GM11168 (cell line): Measurements from ENCODE around the gene GMDS.

Experiments used
- in situ Hi-C: fragments of 300-500 bp; cut with MboI; formaldehyde crosslinking; loops from one replicate; pipeline ENCODE4 v1.12.0; 2022; ENCODE audit warnings: low sequenced_read_pairs; ENCODE audit not compliant: unreplicated experiment

The GMDS gene

DNA sequence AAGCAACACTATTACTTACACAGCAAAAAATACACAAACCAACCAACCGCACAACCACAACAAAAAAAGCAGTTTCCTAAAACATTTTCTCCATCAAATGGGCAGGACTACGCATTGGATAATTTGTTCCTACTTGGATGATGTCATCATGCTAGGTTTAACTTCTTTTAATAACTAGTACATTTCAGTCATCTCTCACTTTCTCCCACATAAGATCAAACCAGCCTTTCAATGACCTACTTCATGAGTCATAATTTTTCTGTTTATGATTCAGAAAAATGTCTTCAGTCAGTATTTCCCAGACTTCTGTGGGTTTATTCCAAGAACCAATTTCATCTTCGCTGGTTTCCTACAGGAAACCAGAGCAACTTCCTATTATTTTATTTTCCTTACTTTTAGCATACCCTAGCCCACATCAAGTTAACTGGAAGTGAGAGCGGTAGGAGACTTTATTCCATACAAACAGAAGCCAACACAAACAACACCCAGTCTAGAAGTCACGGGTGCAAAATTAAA lies 134.2 kb downstream of the GMDS start:
- in situ Hi-C loops = loop anchor here (25.0 kb wide), 1 partner anchor 499 kb away; the partner anchor contains the start of gene FOXC1

DNA sequence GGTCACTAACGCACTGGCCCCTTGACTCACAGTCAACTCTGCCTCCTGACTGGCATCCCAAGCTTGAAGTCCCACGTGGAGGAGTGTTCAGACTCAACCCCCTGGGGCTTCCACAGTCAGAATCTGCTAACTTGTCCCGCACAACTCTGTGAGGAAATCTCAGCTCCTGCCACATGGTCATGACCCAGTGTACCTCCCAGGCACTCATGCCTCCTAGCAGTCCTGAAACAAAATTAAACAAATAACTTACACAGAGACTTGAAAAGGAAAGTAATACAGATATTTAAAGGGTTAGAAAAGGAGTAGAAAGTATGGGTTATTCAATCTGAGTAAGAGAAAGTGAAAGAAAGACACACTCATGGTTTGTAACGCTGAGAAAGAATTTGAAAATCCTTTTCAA lies 134.9 kb downstream of the GMDS start:
- in situ Hi-C loops = loop anchor here (25.0 kb wide), 1 partner anchor 498 kb away; the partner anchor contains the start of gene FOXC1

DNA sequence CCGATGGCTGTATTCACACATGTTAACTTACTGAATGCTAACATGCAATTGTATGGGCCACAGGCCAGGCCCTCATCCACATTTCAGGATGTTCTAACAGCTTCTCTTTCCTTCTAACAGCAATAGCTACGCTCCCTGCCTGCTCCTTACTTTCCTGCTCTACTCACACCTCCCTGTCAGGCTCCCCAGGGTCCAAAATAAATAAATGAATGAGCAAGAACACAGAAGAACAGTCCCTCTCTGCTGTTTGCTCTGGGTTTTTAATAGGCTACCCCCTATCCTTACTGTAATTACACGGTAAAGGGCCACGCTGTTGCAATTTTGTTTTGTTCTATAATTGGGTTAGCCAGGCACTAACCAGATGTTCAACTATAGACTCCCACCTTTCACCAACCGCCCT lies 135.6 kb downstream of the GMDS start:
- in situ Hi-C loops = loop anchor here (25.0 kb wide), 1 partner anchor 497 kb away; the partner anchor contains the start of gene FOXC1

DNA sequence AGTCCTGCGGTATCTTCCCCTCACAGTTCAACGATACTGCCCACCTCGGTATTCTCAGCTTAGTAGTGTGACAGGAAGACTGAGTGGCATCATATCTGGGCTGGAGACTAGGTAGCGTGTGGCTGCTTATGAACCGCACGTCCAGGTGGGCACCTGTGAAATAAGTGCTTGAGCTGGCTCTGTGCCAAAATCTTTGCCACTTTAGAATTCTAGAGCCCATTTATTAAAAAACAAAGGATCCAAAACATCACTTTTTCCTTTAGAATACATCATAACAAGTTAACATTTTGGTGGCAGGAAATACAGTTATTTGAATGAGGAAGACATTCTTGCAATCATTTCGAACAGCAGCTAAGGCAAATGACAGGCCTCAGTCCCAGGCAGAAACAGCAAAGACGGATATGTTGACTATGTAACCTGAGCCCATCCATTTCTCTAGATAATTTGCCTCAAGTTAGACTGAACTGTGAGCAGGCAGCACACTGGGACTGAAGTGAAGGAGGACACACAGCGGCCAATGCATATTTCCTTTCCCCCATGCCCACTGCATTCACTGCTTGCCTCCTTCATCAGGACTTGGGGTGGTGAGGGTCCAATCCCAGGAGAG lies 136.6 kb downstream of the GMDS start:
- in situ Hi-C loops = loop anchor here (25.0 kb wide), 1 partner anchor 497 kb away; the partner anchor contains the start of gene FOXC1

DNA sequence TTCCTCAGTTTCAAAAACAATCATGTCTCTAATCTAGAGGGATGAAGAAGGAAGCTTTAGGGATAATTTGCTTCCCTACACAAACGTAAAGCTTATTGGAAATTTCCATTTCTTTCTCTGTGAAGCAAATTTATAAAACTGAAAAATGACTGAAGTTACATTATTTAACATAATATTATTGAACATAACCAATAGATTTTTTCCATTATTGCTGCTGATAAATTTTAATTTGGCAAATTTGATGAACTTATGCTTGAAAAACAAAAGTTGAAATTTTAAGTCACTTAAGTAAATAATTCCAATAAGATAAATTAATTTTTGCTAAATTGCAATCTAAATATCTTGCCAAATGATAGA lies 140.9 kb downstream of the GMDS start:
- in situ Hi-C loops = loop anchor here (25.0 kb wide), 1 partner anchor 492 kb away; the partner anchor contains the start of gene FOXC1

DNA sequence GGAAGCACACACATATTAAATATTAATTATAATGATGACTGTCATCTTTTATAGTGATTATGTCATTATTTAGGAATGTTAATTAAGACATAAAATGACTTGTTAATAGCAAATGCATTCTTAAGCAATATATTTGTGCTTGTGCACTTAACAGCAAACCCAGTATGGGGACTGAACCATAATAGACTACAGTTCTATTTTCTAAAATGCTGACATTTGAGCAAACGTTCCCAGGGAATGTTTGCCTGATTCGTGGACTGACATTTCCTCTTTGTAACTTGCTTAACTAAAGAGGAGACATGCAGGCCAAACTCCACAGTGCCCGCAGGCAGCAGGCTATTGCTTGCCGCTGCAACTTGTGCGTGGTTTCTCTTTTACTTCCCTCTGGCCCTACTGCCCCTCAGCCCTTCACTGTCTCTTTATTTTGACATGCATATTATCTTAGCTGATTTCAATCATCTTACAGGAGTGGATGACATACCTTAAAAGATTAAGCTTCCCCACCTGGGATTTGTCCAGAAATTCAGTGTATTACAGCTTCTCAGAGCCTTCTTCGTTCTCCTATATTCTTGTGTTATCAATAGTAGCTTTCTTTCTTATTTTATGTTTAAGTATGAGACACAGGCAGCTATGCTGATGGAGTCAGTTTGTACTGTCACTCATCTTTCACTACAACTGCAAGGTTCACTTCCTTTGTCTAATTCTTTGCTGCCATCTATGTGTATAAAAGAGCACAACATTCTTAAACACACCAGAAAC lies 141.5 kb downstream of the GMDS start:
- in situ Hi-C loops = loop anchor here (25.0 kb wide), 1 partner anchor 492 kb away; the partner anchor contains the start of gene FOXC1

DNA sequence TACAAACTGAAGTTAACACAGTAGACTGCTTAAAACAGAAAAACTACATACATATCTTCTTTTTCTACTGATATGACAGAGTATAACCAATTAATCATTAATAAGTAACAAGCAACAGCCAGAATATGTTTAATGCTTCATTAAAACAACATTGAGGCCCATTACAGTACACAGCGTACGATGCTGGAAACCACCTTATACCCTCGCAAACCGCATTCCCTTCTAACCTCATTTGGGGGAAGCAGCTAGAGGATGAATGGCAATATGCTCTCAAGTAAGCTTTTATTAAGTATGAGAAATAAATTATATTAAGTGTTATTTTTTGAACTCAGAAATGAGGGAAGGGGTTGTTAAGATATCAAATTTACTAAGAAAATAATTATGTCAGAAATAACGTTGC lies 142.4 kb downstream of the GMDS start:
- in situ Hi-C loops = loop anchor here (25.0 kb wide), 1 partner anchor 491 kb away; the partner anchor contains the start of gene FOXC1

DNA sequence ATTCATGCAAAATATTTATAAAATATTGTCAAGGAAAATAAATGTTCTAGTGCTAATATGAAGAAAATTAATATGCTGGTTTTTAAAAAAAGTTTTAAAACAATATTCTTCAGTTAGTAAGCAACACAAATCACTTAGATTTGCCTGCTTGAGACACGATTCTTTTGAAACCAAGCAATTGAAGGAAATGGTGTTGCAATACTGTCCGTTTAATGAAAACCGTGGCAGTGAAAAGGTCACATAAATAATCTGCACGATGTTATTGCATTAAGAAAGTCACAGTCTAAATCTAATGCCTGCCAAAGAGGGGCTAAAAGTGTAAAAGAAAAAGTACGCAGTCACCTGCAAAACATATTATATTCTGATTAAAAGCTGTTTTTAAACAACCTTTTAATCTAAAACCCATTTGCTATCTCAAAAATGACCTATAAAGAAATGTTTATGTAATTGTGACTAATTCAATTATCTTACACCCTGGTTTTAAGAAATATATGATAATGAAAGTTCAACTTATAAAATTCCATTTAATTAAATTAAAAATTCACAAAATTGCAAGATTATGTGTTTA lies 143.0 kb downstream of the GMDS start:
- in situ Hi-C loops = loop anchor here (25.0 kb wide), 1 partner anchor 490 kb away; the partner anchor contains the start of gene FOXC1

DNA sequence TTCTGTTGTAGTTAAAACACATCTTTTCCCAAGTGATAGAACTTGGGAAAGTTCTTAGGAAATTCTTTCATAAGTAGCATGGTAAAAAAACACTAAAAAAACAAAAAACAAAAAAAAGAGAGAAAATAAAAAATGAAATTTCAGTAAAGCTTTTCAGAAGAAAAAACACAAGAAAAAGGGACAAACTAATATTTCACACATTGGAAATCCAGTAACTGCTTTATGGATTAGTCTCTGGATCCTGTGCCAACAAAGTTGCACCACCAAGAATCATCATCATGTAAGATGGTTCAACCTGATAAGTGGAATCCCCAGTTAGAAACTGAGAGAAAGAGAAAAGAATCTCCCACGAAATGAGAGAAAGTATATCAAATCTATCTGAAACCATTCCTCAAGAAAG lies 144.2 kb downstream of the GMDS start:
- in situ Hi-C loops = loop anchor here (25.0 kb wide), 1 partner anchor 489 kb away; the partner anchor contains the start of gene FOXC1

DNA sequence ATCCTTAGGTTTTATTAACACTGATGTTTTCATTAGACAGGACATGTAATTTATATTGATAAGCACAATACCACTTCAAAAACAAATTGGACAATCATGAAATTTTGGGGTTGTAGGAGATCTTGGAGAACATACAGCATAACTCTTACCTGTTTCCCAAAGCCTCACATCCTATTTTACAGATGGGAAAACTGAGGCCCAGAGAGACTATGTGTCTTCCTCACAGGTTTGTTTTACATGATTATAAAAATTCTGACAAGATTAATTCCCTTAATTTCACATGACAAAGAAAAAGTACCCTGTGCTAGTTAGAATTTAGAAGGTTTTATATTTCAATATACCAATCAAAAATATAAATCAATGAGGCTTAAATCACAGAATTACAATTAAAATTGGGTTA lies 145.5 kb downstream of the GMDS start:
- in situ Hi-C loops = loop anchor here (25.0 kb wide), 1 partner anchor 488 kb away; the partner anchor contains the start of gene FOXC1

DNA sequence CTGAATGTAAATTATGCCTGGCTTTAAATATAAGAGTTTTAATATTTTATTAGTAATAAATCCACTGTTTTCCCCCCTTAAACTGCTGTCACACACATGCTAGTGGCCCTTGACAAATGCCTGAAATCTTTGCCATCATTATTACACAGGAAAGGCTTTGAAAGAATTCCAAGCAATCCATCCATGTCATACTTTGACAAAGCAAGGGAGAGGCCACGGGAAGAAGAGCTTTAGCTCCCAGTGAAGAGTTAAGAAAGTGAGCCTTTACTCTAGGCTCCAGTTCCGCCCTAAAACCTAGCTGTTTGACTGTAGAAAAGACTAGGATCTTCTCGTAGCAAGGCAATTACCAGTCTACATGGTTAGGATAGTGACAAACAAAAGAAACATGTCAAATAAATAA lies 147.9 kb downstream of the GMDS start:
- in situ Hi-C loops = no loop called here

DNA sequence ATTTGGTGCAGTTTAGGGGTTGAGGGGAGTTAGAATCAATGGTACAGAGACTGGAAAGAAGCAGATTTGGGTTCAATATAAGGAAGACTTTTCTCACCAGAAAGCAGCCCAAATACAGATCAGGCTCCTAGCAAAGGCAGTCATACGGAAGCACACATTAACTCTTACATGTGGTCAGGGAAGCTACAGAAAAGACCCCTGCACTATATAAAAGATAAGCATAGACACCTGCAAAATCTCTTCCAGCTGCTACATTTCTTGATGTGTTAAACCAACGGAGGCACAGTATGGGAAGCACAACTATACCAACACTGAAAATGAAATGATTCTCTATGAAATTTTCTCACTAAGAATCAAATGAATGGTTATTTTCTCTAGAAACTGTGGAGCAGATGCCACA lies 150.8 kb downstream of the GMDS start:
- in situ Hi-C loops = no loop called here

DNA sequence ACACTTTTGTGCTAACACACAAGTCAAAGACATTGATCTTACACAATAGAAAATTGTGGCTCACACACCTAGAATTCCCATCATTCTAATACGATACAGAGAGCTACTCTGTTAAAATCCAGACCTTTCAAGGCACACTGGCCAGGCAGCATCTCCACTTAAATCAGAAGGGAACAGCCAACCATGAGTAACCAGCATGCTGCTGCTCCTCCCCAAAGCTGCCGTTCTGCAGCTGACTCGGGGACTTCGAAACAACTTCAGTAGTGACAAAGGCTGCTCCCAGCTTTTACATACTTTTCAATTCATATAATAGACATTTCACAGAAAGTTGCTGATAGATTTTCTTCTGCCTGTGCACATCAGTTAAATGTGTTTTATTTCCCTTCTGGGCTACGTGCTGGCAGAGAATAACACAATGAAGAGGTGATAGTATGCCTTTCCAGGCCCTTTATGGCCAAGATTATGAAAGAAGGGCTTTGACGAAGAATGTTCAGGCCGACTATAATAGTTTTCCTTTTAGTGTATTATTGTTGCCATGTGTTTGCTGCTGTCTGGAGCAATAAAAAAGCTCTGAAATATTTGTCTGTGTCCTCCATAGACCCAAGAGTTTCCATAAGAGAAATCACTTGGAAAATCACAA lies 159.0 kb downstream of the GMDS start:
- in situ Hi-C loops = no loop called here

DNA sequence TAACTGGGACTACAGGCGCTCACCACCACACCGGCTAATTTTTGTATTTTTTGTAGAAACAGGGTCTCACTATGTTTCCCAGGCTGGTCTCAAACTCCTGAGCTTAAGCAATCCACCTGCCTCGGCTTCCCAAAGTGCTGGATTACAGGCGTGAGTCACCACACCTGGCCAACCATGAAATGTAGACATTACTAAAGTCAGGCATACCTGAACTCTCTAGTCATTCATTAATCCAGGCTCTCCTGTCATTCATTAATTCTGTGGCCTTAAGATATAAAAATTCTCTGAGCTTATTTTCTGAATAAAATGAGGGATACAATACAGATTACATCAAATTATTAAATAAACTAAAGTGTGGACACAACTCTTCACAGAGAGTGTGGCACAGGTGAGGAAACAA lies 159.7 kb downstream of the GMDS start:
- in situ Hi-C loops = no loop called here

DNA sequence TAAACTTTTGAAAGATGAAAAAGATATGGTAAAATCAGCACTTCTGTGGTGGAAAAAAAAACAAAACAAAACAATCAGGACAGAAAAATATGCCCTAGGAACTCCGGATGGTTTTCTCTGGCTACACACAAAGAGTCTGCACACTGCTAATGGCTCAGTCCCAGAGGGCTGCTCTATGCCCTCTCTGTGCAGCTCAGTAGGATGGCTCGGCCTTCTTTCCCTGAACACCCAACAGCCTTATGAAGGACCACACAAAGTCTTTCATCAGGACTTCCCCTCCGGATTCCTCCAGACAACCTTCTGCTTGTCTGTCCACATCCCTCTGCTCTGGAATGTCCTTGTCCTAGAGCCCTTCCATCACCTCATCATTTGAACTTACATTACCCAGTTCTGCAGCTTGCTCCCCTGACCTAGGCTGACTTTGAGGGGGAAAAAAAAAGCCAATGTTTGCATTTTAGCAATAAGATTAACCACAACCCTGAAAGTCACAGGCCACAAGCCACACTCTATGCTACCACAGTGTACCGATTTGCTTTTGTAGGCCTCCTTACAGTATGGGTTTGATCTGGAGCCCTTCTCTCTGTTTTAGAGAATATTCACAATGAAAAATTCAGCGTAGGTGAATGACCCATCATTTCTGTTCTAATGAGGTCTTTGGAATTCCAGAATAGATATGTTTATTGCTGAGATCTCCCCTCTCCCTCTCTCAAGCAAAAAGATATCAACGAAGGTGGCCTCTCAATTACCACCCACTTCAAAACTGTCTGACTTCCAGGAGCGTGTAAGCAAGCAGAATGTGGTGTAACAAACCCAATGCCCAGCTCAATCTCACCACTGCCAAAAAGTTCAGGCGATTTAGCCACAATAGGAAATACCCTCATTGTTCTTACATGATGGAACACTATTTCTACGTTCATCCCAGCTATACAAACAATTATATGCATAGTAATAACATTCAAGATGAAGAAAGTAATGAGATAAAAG lies 164.0 kb downstream of the GMDS start:
- in situ Hi-C loops = no loop called here

DNA sequence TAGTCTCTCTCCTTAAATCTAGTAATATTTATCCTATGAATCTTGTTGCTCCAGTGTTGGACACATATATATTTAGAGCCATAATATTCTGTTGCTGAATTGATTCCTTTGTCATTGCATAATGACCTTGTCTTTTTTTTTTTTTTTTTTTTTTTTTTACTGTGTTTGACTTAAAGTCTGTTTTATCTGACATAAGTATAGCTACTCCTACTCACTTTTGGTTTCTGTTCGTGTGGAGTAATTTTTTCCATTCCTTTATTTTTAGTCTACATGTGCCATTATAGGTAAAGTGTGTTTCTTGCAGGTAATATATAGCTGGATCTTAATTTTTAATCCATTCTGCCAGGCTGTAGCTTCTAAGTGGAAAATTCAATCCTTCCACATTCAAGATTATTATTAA lies 166.5 kb downstream of the GMDS start:
- in situ Hi-C loops = no loop called here

DNA sequence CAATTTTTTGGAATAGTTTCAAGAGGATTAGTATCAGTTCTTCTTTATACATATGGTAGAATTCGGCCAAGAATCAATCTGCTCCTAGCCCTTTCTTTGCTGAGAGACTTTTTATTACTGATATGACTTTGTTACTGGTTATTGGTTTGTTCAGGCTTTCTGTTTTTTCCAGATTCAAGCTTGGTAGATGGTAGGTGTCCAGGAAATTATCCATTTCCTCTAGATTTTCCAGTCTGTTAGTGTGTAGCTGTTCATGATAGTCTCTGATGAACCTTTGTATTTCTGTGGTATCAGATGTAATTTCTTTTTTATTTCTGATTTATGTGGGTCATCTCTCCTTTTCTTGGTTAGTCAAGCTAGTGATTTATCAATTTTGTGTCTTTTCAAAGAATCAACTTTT lies 167.6 kb downstream of the GMDS start:
- in situ Hi-C loops = no loop called here

DNA sequence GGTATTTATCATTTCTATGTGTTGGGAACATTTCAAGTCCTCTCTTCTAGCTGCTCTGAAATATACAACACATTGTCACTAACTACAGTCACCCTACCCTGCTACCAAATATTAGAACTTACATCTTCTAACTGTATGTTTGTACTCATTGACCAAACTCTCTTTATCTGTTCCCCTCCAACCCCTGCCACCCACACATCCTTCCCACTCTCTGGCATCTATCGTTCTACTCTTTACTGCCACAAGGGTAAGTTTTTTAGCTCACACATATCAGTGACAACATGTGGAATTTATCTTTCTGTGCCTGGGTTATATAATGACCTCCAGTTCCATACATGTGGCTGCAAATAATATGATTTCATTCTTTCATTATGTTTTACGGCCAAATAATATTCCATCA lies 171.9 kb downstream of the GMDS start:
- in situ Hi-C loops = no loop called here

DNA sequence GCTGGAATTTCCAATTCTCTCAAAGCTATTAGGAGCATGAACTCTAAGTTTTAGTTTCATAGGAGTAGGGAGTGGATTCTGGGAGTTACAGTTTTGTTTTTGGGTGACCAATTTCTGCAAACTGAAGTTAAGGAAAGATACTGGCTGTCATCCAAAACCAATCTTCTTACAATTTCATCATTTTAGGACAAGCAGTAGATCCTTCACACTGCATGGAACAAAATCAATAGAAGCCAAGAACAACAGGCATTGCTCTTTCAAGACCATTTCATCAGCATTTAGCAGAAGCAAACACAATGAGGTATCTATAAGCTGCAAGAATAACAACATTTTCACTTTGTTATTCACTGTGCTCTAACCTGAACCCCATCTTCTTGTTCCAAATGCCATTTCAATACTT lies 173.0 kb downstream of the GMDS start:
- in situ Hi-C loops = no loop called here
